HepG2 (cell line): ENCODE data around the gene TGM1. TPM values are rescaled to one million over a fixed set of nuclear protein-coding genes. Genes with fewer than 3 reads are reported as not detected.

Experiments used
- GZF1 ChIP-seq: sonication (generic); formaldehyde crosslinking; IDR thresholded peaks from 2 replicates; pipeline ENCODE4 v1.5.1; 2020; ENCODE audit warnings: mild to moderate bottlenecking, missing genetic modification reagents
- HNF4G ChIP-seq, 2 experiments: sonication (generic) in 1 of 2; formaldehyde crosslinking in 1 of 2; IDR thresholded peaks; 2 replicates each; pipeline versions ENCODE4 v1.4.0 to v1.6.1; 2011 to 2020; ENCODE audit warnings: borderline replicate concordance in 2 of 2, low read depth in 2 of 2, mild to moderate bottlenecking in 2 of 2, low read length in 1 of 2, missing genetic modification reagents in 1 of 2, moderate library complexity in 1 of 2
- MAFF ChIP-seq: IDR thresholded peaks from 2 replicates; pipeline ENCODE4 v1.6.1; 2011; ENCODE audit warnings: low read depth, low read length, improper control_type of control experiment
- MAZ ChIP-seq, 2 experiments: sonication (generic) in 1 of 2; formaldehyde crosslinking in 1 of 2; IDR thresholded peaks; 2 replicates each; pipeline versions ENCODE4 v1.5.0 to v1.6.1; 2012 to 2020; ENCODE audit warnings: low read depth in 2 of 2, mild to moderate bottlenecking in 2 of 2, borderline replicate concordance in 1 of 2, improper control_type of control experiment in 1 of 2, low read length in 1 of 2, missing genetic modification reagents in 1 of 2, moderate library complexity in 1 of 2
- MXD4 ChIP-seq: IDR thresholded peaks from 2 replicates; pipeline ENCODE4 v1.6.1; 2016; ENCODE audit warnings: mild to moderate bottlenecking, missing biosample characterization, missing genetic modification reagents
- TCF7 ChIP-seq: sonication (generic); IDR thresholded peaks from 2 replicates; pipeline ENCODE4 v1.6.1; 2016; ENCODE audit warnings: antibody characterized with exemption, low read depth
- ZNF557 ChIP-seq: sonication (generic); formaldehyde crosslinking; IDR thresholded peaks from 2 replicates; pipeline ENCODE4 v1.4.0; 2020; ENCODE audit warnings: missing genetic modification reagents
- ZNF567 ChIP-seq: sonication (generic); formaldehyde crosslinking; IDR thresholded peaks from 2 replicates; pipeline ENCODE4 v1.8.1; 2023; ENCODE audit warnings: mild to moderate bottlenecking, missing genetic modification reagents, borderline replicate concordance
- ZNF709 ChIP-seq: sonication (generic); formaldehyde crosslinking; IDR thresholded peaks from 2 replicates; pipeline ENCODE4 v1.5.0; 2020; ENCODE audit warnings: mild to moderate bottlenecking, missing genetic modification reagents
- polyA plus RNA-seq, 8 experiments: library from polyadenylated mRNA; depleted of rRNA in 3 of 8; stranded (reverse) in 7 of 8; unstranded in 1 of 8; fragments of >200 nt; fragmentation: Illumina TruSeq in 4 of 8; extraction: Trizol in 4 of 8; gene quantifications; 2 replicates each; pipeline versions ENCODE4 v1.2.1 to v1.2.3, GENCODE V29; 2011 to 2016; ENCODE audit warnings: low read depth in 4 of 8, missing spikeins in 1 of 8, mixed read lengths in 1 of 8; ENCODE audit not compliant: insufficient read depth in 1 of 8
- total RNA-seq, 5 experiments: library from RNA; depleted of rRNA; stranded (reverse); fragments of >200 nt; fragmentation: Illumina TruSeq; extraction: Trizol; gene quantifications; 2 replicates each; pipeline ENCODE4 v1.2.3, GENCODE V29; 2016; ENCODE audit warnings: low read depth in 1 of 5
- TF ChIP-seq, protein P1 (sequence below): sonication (generic); formaldehyde crosslinking; IDR thresholded peaks from 2 replicates; pipeline ENCODE4 v1.5.0; 2020; ENCODE audit warnings: mild to moderate bottlenecking, missing genetic modification reagents
- TF ChIP-seq, protein P2 (sequence below): sonication (generic); formaldehyde crosslinking; IDR thresholded peaks from 2 replicates; pipeline ENCODE4 v1.8.0; 2022; ENCODE audit warnings: missing genetic modification reagents, mild to moderate bottlenecking, borderline replicate concordance
- TF ChIP-seq, protein P3 (sequence below): IDR thresholded peaks from 2 replicates; pipeline ENCODE4 v1.4.0; 2020; ENCODE audit warnings: mild to moderate bottlenecking, missing genetic modification reagents
- TF ChIP-seq, protein P4 (sequence below): sonication (generic); formaldehyde crosslinking; IDR thresholded peaks from 2 replicates; pipeline ENCODE4 v1.8.1; 2023; ENCODE audit warnings: mild to moderate bottlenecking, missing genetic modification reagents, borderline replicate concordance
- TF ChIP-seq, protein P5 (sequence below): sonication (generic); formaldehyde crosslinking; IDR thresholded peaks from 2 replicates; pipeline ENCODE4 v1.5.1; 2020; ENCODE audit warnings: mild to moderate bottlenecking, moderate library complexity, missing genetic modification reagents
- TF ChIP-seq, protein P6 (sequence below): sonication (generic); formaldehyde crosslinking; IDR thresholded peaks from 2 replicates; pipeline ENCODE4 v1.5.1; 2020; ENCODE audit warnings: mild to moderate bottlenecking, missing genetic modification reagents, borderline replicate concordance

TGM1 gene
- total and polyA plus RNA-seq, 2 of the 13 experiments (the other 11 are each of a cell fraction or from before 2014, with no cell fraction given), result 3.2 to 10.6 TPM

DNA sequence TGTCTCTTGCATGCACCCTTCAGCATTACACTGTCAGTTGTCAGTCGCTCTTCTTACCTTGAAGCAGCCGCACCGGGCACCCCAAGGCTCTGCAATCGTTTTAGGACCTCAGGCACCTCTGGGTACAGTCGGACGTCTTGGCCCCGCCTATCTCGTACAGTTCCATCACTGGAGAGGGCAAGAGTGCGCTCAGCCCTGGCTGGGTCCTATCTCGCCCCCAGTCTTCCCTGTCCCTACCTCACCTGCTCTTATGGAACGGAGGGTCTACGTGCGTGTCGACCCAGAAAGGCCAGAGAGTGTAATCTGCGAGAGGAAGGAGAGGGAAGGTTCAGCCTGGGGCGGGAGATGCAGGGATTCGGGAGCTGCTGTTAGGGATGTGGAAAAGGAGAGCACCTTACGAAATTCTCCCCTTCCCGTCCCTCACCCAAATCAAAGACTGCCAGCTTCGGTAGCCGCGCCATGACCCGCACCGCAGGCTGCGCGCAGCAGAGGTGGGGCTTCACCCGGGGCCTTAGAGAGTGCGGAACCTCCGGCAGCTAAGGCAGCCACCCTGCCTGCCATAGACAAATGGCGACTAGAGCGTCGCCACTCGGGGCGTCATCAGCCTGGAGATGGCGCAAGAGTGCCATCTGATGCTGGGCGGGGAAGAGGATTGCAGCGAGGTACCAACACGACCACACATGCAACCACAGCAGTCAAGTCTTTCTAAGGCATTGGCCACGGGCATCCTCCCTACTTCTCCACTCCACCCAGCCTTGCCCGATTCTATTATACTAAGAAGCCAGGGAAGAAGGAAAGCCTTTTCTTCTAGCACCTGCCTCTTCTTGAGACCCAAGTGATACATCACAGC, 47.3 kb downstream of the TGM1 start, which contains the start of gene MDP1 (continued):
- TF ChIP-seq, protein P1, sequence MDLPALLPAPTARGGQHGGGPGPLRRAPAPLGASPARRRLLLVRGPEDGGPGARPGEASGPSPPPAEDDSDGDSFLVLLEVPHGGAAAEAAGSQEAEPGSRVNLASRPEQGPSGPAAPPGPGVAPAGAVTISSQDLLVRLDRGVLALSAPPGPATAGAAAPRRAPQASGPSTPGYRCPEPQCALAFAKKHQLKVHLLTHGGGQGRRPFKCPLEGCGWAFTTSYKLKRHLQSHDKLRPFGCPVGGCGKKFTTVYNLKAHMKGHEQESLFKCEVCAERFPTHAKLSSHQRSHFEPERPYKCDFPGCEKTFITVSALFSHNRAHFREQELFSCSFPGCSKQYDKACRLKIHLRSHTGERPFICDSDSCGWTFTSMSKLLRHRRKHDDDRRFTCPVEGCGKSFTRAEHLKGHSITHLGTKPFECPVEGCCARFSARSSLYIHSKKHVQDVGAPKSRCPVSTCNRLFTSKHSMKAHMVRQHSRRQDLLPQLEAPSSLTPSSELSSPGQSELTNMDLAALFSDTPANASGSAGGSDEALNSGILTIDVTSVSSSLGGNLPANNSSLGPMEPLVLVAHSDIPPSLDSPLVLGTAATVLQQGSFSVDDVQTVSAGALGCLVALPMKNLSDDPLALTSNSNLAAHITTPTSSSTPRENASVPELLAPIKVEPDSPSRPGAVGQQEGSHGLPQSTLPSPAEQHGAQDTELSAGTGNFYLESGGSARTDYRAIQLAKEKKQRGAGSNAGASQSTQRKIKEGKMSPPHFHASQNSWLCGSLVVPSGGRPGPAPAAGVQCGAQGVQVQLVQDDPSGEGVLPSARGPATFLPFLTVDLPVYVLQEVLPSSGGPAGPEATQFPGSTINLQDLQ (CRISPR knock-in tag), result no peak
- TF ChIP-seq MAZ (IDR thresholded peaks at IDR 0.05; ENCODE audit: borderline replicate concordance, low read depth, low read length), result peak; percentile 79; the same call in 1 of the 2 replicates
- peak; percentile 95 for TF ChIP-seq MAZ (CRISPR knock-in tag; IDR thresholded peaks at IDR 0.05; ENCODE audit: low read depth)
- TF ChIP-seq, protein P2, sequence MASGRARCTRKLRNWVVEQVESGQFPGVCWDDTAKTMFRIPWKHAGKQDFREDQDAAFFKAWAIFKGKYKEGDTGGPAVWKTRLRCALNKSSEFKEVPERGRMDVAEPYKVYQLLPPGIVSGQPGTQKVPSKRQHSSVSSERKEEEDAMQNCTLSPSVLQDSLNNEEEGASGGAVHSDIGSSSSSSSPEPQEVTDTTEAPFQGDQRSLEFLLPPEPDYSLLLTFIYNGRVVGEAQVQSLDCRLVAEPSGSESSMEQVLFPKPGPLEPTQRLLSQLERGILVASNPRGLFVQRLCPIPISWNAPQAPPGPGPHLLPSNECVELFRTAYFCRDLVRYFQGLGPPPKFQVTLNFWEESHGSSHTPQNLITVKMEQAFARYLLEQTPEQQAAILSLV, result no peak; the same call in 1 of the 2 replicates
- peak; percentile 94 for TF ChIP-seq MXD4 (CRISPR knock-in tag)
- TF ChIP-seq MAFF, result no peak
- TF ChIP-seq, protein P3, sequence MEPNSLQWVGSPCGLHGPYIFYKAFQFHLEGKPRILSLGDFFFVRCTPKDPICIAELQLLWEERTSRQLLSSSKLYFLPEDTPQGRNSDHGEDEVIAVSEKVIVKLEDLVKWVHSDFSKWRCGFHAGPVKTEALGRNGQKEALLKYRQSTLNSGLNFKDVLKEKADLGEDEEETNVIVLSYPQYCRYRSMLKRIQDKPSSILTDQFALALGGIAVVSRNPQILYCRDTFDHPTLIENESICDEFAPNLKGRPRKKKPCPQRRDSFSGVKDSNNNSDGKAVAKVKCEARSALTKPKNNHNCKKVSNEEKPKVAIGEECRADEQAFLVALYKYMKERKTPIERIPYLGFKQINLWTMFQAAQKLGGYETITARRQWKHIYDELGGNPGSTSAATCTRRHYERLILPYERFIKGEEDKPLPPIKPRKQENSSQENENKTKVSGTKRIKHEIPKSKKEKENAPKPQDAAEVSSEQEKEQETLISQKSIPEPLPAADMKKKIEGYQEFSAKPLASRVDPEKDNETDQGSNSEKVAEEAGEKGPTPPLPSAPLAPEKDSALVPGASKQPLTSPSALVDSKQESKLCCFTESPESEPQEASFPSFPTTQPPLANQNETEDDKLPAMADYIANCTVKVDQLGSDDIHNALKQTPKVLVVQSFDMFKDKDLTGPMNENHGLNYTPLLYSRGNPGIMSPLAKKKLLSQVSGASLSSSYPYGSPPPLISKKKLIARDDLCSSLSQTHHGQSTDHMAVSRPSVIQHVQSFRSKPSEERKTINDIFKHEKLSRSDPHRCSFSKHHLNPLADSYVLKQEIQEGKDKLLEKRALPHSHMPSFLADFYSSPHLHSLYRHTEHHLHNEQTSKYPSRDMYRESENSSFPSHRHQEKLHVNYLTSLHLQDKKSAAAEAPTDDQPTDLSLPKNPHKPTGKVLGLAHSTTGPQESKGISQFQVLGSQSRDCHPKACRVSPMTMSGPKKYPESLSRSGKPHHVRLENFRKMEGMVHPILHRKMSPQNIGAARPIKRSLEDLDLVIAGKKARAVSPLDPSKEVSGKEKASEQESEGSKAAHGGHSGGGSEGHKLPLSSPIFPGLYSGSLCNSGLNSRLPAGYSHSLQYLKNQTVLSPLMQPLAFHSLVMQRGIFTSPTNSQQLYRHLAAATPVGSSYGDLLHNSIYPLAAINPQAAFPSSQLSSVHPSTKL (CRISPR knock-in tag), result peak; percentile 94
- TF ChIP-seq HNF4G (IDR thresholded peaks at IDR 0.05; ENCODE audit: borderline replicate concordance, low read depth, low read length), result no peak; the same call in 1 of the 2 replicates
- TF ChIP-seq HNF4G (CRISPR knock-in tag; IDR thresholded peaks at IDR 0.05; ENCODE audit: borderline replicate concordance, low read depth), result peak; percentile 93
- TF ChIP-seq, protein P4, sequence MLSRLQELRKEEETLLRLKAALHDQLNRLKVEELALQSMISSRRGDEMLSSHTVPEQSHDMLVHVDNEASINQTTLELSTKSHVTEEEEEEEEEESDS, result peak; percentile 96; the same call in 1 of the 2 replicates
- TF ChIP-seq TCF7, result no peak
- no peak; the same call in 1 of the 2 replicates for TF ChIP-seq GZF1 (CRISPR knock-in tag)
- TF ChIP-seq, protein P5, sequence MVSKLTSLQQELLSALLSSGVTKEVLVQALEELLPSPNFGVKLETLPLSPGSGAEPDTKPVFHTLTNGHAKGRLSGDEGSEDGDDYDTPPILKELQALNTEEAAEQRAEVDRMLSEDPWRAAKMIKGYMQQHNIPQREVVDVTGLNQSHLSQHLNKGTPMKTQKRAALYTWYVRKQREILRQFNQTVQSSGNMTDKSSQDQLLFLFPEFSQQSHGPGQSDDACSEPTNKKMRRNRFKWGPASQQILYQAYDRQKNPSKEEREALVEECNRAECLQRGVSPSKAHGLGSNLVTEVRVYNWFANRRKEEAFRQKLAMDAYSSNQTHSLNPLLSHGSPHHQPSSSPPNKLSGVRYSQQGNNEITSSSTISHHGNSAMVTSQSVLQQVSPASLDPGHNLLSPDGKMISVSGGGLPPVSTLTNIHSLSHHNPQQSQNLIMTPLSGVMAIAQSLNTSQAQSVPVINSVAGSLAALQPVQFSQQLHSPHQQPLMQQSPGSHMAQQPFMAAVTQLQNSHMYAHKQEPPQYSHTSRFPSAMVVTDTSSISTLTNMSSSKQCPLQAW, result peak; percentile 94
- TF ChIP-seq ZNF709 (CRISPR knock-in tag), result peak; percentile 95
- 0 out of 2 replicates have a peak, but pooled peaks have one; percentile 85 for TF ChIP-seq ZNF557 (CRISPR knock-in tag)
- TF ChIP-seq ZNF567 (CRISPR knock-in tag), result peak; percentile 100
- TF ChIP-seq, protein P6, sequence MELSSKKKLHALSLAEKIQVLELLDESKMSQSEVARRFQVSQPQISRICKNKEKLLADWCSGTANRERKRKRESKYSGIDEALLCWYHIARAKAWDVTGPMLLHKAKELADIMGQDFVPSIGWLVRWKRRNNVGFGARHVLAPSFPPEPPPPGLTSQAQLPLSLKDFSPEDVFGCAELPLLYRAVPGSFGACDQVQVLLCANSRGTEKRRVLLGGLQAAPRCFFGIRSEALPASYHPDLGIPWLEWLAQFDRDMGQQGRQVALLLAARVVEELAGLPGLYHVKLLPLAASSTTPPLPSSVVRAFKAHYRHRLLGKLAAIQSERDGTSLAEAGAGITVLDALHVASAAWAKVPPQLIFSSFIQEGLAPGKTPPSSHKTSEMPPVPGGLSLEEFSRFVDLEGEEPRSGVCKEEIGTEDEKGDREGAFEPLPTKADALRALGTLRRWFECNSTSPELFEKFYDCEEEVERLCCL (CRISPR knock-in tag), result peak; percentile 96
